ENCODE measurements around the gene MTCL3.

GRCh38 chr6:127464881-127465459, 54.2 kb downstream of the MTCL3 start:
- TF ChIP-seq USF2 (CRISPR knock-in tag; IDR thresholded peaks at IDR 0.05) (no peak), ZNF121 (CRISPR knock-in tag; IDR thresholded peaks at IDR 0.05) (no peak), RELA (CRISPR knock-in tag; IDR thresholded peaks at IDR 0.05; ENCODE audit: borderline replicate concordance) (no peak), CTCF (IDR thresholded peaks at IDR 0.05) (peak; percentile 78), TEAD4 (CRISPR knock-in tag; IDR thresholded peaks at IDR 0.05) (no peak), SOX15 (CRISPR knock-in tag; IDR thresholded peaks at IDR 0.05) (no peak), GABPB1 (CRISPR knock-in tag; IDR thresholded peaks at IDR 0.05) (no peak), USF1 (CRISPR knock-in tag; IDR thresholded peaks at IDR 0.05) (no peak), MAX (CRISPR knock-in tag; IDR thresholded peaks at IDR 0.05) (no peak; the same call in 1 of the 2 replicates), ZNF671 (CRISPR knock-in tag; IDR thresholded peaks at IDR 0.05) (no peak)
